ENCODE measurements around the gene RNF11.

The RNF11 gene

DNA sequence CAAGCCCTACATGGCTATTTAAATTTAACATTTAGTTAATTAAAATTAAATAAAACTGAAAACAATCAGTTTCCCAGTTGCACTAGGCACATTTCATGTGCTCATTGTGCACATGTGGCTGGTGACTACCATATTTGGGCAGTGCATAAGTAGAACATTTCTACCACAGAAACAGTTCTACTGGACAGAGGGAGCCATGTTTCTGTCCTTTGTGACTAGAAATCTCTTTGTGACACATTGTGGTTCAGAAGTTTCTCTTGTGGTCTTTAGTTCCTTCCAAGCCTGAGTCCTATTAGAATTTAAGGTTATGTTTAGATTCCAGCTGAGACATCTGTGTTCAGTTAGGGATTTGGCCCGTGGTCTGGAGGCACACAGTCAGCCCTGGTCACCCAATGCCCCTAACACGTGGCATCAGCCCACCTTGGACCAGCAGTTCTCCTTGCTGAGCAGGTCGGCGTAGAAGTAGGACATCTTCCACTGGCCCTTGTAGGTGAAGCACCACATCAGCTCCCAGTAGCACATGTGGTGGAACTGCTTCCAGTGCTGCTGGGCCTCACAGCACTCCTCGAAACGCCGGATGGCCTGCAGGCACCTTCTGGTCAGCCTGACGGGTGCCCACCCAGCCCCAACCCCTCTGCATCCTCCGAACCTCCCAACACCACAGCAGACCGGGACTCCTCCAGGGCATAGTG, 65.2 kb downstream of the RNF11 start:
- in situ Hi-C loops (cut with HindIII; ENCODE audit: low pct_ligation_motif_present, low sequenced_read_pairs): no loop called here
- Histone ChIP-seq H3K27me3 (replicated peaks) (no peaks in the 10 kb centered on the region), H3K27ac (no peak overlapping the region), H3K4me3 (ENCODE audit: low read depth, low read length) (no peak overlapping the region), H3K36me3 (replicated peaks) (no peaks in the 10 kb centered on the region)
- no peak for DNase-seq
- TF ChIP-seq, protein P1, sequence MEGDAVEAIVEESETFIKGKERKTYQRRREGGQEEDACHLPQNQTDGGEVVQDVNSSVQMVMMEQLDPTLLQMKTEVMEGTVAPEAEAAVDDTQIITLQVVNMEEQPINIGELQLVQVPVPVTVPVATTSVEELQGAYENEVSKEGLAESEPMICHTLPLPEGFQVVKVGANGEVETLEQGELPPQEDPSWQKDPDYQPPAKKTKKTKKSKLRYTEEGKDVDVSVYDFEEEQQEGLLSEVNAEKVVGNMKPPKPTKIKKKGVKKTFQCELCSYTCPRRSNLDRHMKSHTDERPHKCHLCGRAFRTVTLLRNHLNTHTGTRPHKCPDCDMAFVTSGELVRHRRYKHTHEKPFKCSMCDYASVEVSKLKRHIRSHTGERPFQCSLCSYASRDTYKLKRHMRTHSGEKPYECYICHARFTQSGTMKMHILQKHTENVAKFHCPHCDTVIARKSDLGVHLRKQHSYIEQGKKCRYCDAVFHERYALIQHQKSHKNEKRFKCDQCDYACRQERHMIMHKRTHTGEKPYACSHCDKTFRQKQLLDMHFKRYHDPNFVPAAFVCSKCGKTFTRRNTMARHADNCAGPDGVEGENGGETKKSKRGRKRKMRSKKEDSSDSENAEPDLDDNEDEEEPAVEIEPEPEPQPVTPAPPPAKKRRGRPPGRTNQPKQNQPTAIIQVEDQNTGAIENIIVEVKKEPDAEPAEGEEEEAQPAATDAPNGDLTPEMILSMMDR (IDR thresholded peaks at IDR 0.05; ENCODE audit: low read depth, low read length, missing control alignments): no peak

DNA sequence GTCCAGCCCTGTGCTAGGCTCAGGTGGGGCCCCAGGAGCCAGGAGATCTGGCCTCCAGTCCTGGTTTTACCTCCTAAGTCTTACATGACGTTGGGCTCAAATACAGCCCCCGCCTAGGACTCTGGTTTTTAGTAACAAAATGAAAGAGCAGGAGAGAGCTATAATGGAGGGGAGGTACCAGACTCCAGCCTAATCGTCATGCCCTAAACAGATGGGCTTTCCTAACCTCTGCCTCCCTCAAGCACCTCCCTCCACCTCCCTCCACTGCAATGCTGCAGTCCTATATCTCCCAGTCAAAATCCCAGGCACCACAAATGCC, 65.7 kb downstream of the RNF11 start:
- no peak for DNase-seq
- in situ Hi-C loops (cut with HindIII; ENCODE audit: low pct_ligation_motif_present, low sequenced_read_pairs): no loop called here
- no peak overlapping the region for H3K4me3 ChIP-seq (ENCODE audit: low read depth, low read length)

DNA sequence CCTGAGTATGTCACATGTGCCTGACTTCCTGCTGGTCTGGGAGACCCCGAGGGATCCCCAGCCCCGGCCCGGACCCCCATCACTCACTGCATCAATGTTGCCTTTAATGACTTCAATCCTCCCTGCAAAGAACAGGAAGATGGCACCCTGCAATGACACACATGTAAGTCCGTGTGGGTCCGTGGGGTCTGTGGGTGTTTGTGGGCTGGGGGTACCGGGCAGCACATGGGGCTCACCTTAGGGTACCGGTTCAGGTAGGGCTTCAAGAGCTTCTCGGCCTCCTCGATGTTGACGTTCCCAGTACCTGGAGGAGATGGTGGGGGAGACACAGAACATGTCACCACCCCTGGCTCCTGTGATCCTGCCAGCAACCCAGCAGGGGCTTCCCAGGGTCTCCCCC, 66.2 kb downstream of the RNF11 start:
- Histone ChIP-seq H3K27ac (no peak overlapping the region), H3K27me3 (replicated peaks) (no peaks in the 10 kb centered on the region), H3K4me3 (ENCODE audit: low read depth, low read length) (no peak overlapping the region), H3K36me3 (replicated peaks) (no peaks in the 10 kb centered on the region)
- TF ChIP-seq, protein P1 (IDR thresholded peaks at IDR 0.05; ENCODE audit: low read depth, low read length, missing control alignments): no peak
- in situ Hi-C loops (cut with HindIII; ENCODE audit: low pct_ligation_motif_present, low sequenced_read_pairs): no loop called here
- DNase-seq: no peak

More for the DNA sequence above, 65.7 kb downstream of the RNF11 start:
- no peak overlapping the region for H3K27ac ChIP-seq
- no peaks in the 10 kb centered on the region for H3K36me3 ChIP-seq (replicated peaks)
- H3K27me3 ChIP-seq (replicated peaks): no peaks in the 10 kb centered on the region
- TF ChIP-seq, protein P1 (IDR thresholded peaks at IDR 0.05; ENCODE audit: low read depth, low read length, missing control alignments): no peak

DNA sequence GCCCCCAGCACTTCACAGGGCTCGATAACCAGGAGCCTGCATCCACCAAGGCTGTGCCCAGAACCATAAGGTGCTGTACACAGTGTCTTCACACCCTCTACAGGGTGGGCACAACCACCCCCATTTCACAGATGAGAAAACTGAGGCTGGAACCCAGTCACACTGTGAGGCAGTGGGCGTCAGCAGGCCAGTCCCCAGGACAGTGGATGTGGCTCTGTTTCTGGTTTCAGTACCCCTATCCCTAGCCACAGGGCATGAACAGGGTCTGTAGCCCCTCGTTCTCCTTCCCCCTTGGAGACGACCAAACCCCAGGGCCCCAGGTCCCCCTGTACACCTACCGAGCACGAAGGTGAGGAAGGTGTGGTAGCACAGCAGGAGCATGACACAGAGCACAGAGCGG, 66.7 kb downstream of the RNF11 start:
- Histone ChIP-seq H3K27ac (no peak overlapping the region), H3K4me3 (ENCODE audit: low read depth, low read length) (no peak overlapping the region), H3K36me3 (replicated peaks) (no peaks in the 10 kb centered on the region), H3K27me3 (replicated peaks) (no peaks in the 10 kb centered on the region)
- TF ChIP-seq, protein P1 (IDR thresholded peaks at IDR 0.05; ENCODE audit: low read depth, low read length, missing control alignments): no peak
- in situ Hi-C loops (cut with HindIII; ENCODE audit: low pct_ligation_motif_present, low sequenced_read_pairs): no loop called here
- no peak for DNase-seq

DNA sequence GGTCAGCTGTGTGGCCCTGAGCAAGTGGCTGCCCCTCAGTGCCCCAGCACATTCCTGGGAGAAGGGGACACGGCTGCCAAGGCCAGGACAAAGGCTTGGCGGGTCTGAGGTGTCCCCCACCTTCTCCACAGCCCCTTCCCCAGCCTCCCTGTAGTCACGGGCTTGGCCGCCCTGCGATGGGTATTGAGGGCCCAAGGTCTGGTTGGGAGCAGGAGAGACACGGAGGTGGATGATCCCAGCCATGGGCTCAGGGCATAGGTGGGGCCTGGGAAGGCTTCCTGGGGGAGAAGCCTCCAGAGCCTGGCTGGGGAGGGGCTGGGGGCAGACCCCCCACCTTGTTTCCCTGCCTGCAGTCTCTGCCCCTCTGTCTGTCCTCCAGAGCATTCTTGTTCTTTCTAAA, 67.2 kb downstream of the RNF11 start:
- Histone ChIP-seq H3K27ac (no peak overlapping the region), H3K36me3 (replicated peaks) (no peaks in the 10 kb centered on the region), H3K4me3 (ENCODE audit: low read depth, low read length) (no peak overlapping the region), H3K27me3 (replicated peaks) (no peaks in the 10 kb centered on the region)
- DNase-seq: no peak
- in situ Hi-C loops (cut with HindIII; ENCODE audit: low pct_ligation_motif_present, low sequenced_read_pairs): no loop called here
- TF ChIP-seq, protein P1 (IDR thresholded peaks at IDR 0.05; ENCODE audit: low read depth, low read length, missing control alignments): no peak

DNA sequence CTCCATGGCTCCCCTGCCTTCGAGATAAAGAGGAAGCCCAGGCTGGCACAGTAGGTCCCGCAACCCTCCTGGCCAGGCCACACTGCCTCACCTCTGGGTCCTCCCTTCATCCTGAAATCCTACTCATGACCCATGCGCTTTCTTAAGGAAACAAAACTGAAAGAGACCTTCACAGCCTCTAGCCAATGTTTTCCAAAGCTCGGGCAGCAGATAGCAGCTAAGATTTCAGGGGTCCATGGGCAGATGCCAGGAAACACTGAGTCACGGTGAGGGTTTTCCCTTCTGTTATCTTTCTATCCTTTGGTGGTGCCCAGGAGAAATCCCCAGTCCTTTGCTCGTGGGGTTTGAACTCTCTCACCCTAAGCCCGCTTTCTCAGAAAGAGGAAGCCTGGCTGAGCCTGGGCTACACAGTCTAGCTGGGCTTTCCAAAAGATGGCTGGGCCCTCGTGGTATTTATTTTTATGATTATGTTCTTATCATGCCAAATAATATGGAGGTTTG, 67.7 kb downstream of the RNF11 start:
- H3K36me3 ChIP-seq (replicated peaks): no peaks in the 10 kb centered on the region
- in situ Hi-C loops (cut with HindIII; ENCODE audit: low pct_ligation_motif_present, low sequenced_read_pairs): no loop called here
- DNase-seq: peak; percentile 53
- H3K27ac ChIP-seq: no peak overlapping the region
- H3K27me3 ChIP-seq (replicated peaks): no peaks in the 10 kb centered on the region
- TF ChIP-seq, protein P1 (IDR thresholded peaks at IDR 0.05; ENCODE audit: low read depth, low read length, missing control alignments): no peak
- no peak overlapping the region for H3K4me3 ChIP-seq (ENCODE audit: low read depth, low read length)
